GM20431 (cell line): ENCODE measurements around the gene RNGTT.
"Not testable (repeated sequence)": the region's sequence is repeated elsewhere in the genome, so short reads cannot be mapped to it uniquely, and the experiment has no call there.

Experiments used
- in situ Hi-C: fragments of 300-500 bp; cut with MseI, MboI; formaldehyde crosslinking; loops from one replicate; pipeline ENCODE4 v1.15.0; 2020; ENCODE audit warnings: low sequenced_read_pairs; ENCODE audit not compliant: unreplicated experiment

Gene RNGTT

DNA sequence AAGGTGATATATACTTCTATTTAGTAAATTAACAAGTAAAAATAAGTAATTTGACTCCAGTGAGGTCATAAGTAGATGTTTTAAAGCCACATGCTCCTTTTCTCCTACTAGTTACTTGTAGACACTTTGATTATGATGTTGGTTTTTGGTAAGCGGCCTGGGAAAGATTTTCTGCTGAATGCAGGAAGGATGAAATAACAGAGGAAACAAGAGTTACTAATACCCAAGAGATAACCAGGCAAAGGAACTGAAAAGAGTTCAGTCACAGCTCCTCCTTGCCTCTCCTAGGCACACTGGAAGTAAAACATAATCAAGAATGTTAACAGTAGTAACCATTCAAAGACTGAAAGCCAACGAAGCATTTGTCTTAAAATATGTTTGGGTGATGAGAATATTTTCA is 203.3 kb downstream of the RNGTT start:
- in situ Hi-C loops = no loop called here

DNA sequence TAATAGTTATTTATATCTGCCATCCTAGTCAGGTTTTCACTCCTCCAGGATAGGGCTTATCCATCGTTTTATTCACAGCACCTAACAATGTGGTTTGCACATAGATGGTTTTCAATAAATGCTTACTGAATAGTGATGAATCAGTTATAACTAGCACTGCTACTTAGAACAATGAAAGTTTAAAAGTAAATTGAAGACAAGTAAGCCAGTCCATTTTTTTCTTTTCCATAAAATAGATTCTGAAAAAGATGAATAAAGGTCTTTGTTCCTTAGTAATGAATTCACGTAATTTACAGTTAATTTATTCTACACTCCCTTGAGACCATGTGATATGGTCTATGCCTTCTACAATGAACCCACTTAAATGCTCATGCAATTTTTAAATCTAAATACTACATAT is 212.5 kb downstream of the RNGTT start:
- in situ Hi-C loops = no loop called here

DNA sequence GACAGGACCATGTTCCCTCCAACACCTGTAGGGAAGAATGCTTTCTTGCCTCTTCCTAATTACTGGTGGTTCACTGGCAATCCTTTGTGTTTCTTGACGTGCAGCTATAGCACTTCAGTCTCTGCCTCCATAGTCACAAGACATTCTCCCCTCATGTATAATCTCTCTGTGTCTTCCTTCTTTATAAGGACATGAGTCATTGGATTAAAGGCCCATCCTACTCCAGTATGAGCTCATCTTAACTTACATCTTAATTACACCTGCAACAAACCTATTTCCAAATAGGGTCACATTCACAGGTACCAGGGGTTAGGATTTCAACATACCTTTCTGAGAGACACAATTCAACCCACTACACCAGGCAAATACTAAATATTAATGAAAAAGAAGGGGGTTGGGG is 213.6 kb downstream of the RNGTT start:
- in situ Hi-C loops = no loop called here

DNA sequence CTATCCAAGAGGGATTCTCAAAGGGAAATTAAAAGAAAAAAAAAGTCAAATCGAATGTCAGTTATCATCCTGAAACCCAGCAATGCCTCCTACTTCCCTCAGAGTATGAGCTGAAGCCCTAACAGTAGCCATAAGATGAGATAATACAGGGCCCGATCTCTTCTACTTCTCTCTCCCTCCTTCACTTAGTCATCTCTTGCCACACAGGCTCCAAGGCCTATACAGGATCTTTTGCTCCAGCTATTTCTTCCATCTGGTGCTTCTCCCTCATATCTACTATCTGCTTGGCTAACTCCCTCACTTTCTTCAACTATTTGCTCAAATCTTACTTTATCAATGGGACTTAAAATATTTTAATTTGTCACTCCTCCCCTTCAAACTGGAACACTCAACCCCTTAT is 215.3 kb downstream of the RNGTT start:
- in situ Hi-C loops = no loop called here

DNA sequence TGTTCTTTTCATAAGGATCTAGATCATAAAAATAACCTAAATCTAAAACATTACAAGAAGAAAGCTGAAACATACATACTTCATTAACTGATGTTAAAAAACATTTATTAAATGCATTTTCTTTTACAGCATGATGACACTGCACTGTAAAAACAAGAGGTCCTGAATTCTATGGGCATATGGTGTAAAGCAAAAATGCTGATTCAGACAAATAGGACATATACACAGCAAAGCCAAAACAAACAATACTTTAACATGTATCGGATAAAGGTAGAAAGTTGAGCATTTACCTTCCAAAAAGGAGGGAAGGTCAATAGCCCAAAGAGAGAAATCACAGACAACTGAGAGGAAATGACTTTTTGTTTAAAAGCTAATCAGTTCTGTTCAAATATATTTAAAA is 221.5 kb downstream of the RNGTT start:
- in situ Hi-C loops = no loop called here

DNA sequence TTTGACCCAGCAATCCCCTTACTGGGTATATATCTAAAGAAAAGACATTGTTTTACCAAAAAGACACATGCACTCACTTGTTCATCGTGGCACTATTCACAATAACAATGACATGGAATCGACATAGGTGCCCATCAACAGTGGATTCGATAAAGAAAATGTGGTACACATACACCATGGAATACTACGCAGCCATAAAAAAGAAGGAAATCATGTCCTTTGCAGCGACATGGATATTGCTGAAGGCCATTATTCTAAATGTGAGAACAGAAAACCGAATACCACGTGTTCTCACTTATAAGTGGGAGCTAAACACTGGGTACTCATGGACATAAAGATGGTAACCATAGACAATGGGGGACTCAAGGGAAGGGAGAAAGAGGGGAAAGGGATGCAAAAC is 222.3 kb downstream of the RNGTT start:
- in situ Hi-C loops = no loop called here

DNA sequence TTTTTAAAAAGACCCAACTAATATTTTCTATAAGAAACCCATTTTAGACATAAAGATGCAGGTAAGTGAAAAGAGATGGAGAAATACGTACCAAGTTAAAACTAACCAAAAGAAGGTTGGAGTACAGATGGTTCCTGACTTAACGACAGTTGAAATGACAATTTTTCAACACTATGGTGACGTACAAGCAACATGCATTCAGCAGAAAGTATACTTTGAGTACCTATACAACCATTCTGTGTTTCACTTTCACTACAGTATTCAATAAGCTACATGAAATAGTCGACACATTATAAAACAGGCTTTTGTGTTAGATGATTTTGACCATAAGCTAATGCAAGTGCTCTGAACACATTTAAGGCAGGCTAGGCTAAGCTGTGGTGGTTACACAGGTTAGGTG is 228.9 kb downstream of the RNGTT start:
- in situ Hi-C loops = no loop called here

DNA sequence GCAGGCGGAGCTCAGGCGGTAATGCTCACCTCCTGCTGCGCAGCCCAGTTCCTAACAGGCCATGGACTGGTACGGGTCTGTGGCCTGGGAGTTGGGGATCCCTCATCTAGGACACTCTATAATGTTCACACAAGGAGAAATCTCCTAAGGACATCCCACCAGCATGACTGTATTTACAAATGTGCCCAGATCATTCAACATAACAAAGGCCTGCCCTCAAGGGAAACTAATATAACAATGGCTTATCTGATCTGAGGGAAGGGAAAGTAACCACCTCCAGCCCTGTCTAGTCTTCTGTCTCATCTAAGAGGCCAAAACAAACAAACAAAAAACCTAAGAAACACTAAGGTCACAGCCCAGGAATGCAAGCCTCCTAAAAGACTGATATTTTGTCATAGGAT is 232.8 kb downstream of the RNGTT start:
- in situ Hi-C loops = no loop called here

DNA sequence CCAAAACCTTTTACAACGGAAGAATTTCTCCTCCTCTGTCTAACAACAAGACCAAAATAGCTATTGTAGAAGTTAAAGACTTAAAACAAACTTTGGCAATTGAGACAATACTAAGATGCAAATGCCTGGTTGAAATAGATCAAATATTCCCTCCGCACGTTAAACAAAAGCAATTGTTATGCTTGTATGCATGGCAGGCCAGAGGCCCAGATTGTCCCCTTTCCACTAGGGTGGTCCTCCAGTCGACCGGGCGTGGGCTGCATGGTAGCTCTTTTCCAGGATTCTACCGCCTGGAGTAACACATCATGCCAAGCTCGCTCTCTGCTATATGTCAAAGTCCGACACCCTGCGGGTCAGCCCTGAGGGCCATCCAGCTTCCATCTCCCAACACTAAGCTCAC is 234.7 kb downstream of the RNGTT start:
- in situ Hi-C loops = no loop called here

DNA sequence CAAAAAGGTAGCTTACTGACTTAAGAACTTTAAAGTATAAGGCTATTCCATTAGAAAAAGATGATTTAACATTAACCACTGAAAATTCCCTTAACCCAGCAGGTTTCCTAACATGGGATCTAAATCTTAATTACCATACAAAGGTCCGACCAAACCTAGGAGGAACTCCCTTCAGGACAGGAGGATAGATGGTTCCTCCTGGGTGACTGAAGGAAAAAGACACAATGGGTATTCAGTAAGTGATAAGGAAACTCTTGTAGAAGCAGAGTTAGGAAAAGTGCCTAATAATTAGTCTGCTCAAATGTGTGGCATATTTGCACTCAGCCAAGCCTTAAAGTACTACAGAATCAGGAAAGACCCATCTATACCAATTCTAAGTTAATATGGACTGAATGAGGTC is 237.0 kb downstream of the RNGTT start:
- in situ Hi-C loops = not testable (repeated sequence)

DNA sequence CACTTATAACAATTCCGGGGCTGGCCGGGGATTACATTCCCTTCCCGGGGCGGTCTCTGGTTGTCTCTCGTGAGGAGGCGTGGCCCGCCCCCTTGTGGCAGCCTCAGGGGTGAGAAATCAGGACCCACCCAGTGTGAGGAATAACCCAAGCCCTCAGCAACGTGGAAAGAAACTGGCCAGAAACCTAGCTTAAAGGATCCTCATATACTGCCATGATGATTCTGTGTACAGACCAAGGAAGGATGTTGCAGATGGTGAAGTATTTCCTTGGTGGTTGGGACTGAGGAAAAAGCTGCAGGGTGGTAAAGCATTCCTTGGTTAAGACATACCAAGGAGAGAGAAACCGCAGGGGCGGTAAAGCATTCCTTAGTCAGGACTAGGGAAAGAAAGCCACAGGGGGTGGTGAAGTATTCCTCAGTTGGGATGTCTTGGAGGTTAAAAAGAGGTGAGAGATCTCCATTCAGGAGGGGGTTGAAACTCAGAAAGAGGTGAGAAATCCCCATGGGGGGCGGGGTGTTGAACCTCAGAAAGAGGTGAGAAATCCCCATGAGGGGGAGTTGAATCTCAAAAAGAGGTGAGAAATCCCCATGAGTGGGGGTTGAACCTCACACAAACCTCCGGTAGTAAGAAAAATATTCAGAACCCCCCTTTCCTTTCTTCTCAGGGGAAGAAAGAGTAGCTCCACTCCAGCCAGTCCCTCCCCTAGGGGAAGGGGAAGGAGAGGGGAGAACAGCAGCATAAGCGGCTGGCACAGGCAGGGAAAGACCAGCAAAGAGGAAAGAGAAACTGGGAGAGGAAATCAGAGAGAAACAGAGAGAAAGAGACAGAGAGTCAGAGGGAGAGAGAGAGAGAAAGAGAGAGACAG is 238.1 kb downstream of the RNGTT start:
- in situ Hi-C loops = no loop called here

DNA sequence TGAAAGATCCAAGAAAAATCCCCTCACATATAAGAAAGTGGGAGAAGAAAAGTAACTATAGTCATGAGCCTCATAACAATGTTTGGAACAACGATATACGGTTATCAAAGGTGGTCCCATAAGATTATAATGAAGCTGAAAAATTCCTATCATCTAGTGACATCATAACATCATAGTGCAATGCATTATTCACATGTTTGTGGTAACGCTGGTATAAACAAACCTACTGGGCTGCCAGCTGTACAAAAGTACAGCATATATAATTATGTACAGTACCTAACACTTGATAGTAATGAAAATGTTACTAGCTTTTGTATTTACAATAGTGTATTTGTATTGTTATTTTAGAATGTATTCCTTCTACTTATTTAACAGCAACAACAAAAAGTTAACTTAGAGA is 240.7 kb downstream of the RNGTT start:
- in situ Hi-C loops = no loop called here

DNA sequence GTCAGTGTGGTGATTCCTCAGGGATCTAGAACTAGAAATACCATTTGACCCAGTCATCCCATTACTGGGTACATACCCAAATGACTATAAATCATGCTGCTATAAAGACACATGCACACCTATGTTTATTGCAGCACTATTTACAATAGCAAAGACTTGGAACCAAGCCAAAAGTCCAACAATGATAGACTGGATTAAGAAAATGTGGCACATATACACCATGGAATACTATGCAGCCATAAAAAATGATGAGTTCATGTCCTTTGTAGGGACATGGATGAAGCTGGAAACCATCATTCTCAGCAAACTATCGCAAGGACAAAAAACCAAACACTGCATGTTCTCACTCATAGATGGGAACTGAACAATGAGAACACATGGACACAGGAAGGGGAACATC is 247.0 kb downstream of the RNGTT start:
- in situ Hi-C loops = not testable (repeated sequence)

DNA sequence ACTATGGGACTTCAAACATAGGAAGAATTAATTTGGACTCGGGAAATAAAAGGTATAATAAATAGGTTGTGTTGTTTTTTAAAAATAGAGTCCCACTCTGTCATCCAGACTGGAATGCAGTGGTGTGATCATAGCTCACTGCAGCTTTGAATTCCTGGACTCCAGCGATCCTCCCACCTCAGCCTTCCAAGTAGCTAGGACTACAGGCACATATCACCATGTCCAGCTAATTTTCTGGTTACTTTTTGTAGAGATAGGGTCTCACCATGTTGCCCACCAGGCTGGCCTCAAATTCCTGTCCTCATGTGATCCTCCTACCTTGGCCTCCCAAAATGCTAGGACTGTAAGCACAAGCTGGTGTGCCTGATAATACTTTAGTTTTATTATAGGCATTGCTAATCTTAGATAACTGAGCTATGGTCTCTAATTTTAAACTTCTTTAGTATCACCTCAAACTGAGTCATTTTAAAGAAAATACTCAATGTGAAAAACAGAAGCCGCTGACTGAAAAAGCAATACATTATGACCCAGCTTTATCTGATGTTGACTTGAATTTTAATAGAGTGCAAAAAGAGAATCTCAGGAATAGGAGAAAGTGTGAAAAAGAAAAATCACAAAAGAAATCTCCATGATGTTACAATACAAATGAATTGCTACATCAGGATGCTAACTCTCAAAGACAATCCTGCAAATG is 251.0 kb downstream of the RNGTT start:
- in situ Hi-C loops = no loop called here

DNA sequence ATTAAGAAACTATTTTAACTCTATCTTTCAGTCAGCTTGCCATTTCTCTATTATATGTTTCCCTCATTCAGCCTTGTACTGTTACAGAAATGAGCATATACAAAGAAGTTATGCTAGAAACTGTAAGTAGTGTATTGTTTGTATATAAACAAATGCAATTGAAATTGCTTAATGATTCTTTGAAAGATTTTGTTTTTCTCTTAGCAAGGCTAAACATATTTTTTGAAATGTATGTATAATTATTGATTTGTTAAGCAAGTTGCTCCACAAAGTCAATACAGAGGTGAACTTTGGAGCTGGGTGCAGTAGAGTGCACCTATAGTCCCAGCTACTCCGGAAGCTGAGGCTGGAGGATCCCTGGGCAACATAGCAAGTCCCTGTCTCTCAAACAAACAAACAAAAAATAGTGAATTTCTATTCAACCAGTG is 253.6 kb downstream of the RNGTT start:
- in situ Hi-C loops = no loop called here

DNA sequence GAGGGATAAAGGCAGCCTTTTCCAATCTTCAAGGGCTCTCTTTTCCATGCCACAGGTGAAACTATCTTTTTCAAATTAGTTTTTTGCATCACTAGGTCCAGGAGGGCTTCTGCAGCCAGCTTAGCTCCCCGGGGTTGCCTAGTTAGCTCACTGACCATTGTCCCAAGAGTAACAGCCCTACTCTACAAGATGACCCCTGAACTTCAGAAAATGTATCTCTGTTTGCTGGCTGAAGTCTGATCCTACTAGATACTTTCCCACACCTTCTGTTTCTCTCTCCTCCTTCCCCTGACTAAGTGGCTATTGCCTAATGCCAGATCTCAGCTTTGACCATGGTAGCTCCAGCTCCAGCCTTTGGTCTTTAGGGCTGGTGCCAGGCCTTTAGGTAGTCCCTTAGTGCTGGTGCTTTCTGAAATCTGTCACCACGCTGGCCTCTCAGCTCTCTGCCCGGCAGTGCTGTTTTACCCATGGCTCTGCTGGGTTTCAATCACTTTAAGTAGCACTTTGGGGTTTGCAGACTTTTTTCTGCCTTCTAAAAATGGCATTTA is 255.1 kb downstream of the RNGTT start:
- in situ Hi-C loops = no loop called here

DNA sequence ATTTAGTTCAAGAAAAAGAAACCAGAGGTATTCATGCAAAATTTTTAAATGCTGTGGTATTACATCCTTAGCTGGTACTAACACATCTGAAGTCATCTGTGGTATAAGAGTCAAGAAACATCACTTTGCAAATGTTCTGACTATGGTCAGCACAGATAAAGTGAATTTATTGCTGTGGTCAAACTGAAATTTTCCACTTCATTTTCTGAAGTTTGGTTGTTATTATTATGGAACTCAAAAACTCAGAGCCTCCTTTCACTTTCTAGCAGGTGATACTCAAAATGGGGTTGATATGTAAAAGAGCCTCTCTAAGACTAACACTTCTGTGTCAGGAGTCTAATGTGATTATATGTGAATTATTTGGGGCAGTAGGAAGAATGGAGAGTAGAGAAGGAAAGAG is 257.8 kb downstream of the RNGTT start:
- in situ Hi-C loops = no loop called here

DNA sequence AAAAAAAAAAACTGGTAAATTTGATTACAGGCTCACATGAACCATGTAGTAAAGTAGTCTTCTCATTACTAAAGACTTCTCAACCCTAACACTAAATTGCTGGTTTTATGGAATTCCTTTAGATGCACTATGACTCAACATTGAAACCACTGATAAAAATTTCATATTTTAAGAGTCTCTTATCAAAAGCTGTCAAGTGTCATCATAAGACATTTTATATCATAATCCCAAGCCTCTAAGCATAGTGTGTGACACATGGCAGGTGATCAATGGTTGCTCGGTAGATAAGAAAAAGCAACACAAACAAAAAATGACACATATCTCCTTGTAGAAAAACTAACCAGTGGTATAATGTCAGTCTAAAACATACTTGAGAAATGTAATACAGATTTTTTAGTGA is 258.4 kb downstream of the RNGTT start:
- in situ Hi-C loops = no loop called here

DNA sequence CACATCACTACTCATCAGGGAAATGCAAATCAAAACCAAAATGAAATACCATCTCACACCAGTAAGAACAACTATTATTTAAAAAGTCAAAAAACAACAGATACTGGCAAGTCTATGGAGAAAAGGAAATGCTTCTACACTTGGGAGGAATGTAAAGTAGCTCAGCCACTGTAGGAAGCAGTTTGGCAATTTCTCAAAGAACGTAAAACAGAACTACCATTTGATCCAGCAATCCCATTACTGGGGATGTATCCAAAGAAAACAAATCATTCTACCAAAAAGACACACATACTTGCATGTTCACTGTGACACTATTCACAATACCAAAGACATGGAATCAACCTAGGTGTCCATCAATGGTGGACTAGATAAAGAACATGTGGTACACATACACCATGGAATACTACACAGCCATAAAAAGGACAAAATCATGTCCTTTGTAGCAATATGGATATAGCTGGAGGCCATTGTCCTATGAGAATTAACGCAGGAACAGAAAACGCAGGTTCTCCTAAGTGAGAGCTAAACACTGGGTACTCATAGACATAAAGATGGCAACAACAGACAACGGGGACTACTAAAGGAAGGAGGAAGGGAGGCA is 260.4 kb downstream of the RNGTT start:
- in situ Hi-C loops = no loop called here

DNA sequence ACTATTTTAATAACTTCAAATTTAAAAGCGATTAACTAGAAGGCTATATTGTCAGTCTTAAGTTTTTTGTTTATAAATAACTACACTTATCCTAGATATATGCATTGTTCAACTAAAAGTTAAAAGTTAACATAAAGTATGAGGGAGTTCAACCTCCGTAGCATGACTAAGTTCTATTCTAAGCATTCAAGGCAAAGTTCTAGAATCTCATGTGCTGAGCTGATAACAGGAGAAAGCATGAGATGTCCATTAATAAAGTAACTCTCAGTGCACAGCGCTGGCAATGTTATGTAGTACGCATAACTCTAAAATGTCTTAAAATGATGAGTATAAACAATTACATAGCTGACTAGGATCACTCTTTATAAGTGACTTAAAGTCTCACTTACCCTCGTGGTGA is 264.8 kb downstream of the RNGTT start:
- in situ Hi-C loops = no loop called here

DNA sequence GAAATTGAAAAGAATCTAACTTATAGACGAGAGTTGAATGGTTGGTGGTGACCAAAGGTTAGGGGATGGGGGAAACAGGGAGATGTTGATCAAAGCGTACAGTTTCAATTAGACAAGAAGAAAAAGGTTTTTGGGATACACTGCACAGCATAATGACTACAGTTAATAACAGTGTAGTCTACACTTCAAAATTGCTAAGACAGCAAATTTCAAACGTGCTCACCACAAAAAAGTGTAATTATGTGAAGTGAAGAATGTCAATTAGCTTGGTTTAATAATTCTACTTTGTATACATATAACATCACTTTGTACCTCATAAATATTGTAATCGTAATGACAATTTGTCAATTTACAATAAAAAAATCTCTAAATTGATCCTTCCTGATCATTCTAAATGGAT is 267.5 kb downstream of the RNGTT start:
- in situ Hi-C loops = no loop called here
